ENCODE results near the gene SAMD13.

- TF ChIP-seq CTCF (IDR thresholded peaks at IDR 0.05 in 2 of 3, conservative IDR thresholded peaks at IDR 0.05 in 1 of 3; ENCODE audit: control insufficient read depth in 2 of 3, extremely low read depth in 1 of 3, insufficient read depth in 1 of 3, low read depth in 3 of 3, low read length in 3 of 3) (no peak), TAF1 (IDR thresholded peaks at IDR 0.05; ENCODE audit: borderline replicate concordance, low read depth, low read length) (no peak)
Observed at GRCh38 chr1:84367219-84367618, 65.7 kb downstream of the SAMD13 start.

Measured in GM12878 (cell line).